Measurements from ENCODE around the gene CD160. TPM values are rescaled to one million over a fixed set of nuclear protein-coding genes. Genes with fewer than 3 reads are reported as not detected.

The CD160 gene
- total and polyA plus RNA-seq, 4 donors: 0.21 to 0.63 (median 0.52) TPM

- TF ChIP-seq, protein P1, sequence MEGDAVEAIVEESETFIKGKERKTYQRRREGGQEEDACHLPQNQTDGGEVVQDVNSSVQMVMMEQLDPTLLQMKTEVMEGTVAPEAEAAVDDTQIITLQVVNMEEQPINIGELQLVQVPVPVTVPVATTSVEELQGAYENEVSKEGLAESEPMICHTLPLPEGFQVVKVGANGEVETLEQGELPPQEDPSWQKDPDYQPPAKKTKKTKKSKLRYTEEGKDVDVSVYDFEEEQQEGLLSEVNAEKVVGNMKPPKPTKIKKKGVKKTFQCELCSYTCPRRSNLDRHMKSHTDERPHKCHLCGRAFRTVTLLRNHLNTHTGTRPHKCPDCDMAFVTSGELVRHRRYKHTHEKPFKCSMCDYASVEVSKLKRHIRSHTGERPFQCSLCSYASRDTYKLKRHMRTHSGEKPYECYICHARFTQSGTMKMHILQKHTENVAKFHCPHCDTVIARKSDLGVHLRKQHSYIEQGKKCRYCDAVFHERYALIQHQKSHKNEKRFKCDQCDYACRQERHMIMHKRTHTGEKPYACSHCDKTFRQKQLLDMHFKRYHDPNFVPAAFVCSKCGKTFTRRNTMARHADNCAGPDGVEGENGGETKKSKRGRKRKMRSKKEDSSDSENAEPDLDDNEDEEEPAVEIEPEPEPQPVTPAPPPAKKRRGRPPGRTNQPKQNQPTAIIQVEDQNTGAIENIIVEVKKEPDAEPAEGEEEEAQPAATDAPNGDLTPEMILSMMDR (IDR thresholded peaks at IDR 0.05; ENCODE audit: control extremely low read depth, extremely low read depth): no peak
- DNase-seq (peak in 2 of 3 donors; percentile 22 to 54), ATAC-seq (ENCODE audit: insufficient read depth, low FRiP score) (no peak)
- H3K36me3 ChIP-seq (ENCODE audit: control insufficient read depth in 4 of 4, insufficient read depth in 4 of 4, low read length in 4 of 4): no peaks in the 10 kb centered on the region
- H3K9ac ChIP-seq (ENCODE audit: insufficient read depth in 1 of 2, low read length in 2 of 2): no peak overlapping the region
- peaks cover 0 to 4% (median 0%) of the 10 kb centered on the region in 5 donors for H3K4me1 ChIP-seq (ENCODE audit: control insufficient read depth in 5 of 5, insufficient read depth in 5 of 5, low read length in 5 of 5)
- H3K4me3 ChIP-seq: no peak overlapping the region
- no peaks in the 10 kb centered on the region for H3K27me3 ChIP-seq (ENCODE audit: control insufficient read depth in 3 of 3, insufficient read depth in 3 of 3, low read length in 2 of 3)
- no peak overlapping the region for H3K27ac ChIP-seq (ENCODE audit: low read depth in 1 of 2, low read length in 1 of 2)
- no peaks in the 10 kb centered on the region for H3K9me3 ChIP-seq (ENCODE audit: control insufficient read depth in 4 of 4, insufficient read depth in 3 of 4, low read length in 3 of 4)
- 65 to 68% methylated on average over 5 of the region's 5 CpGs for WGBS, 2 donors
Observed at GRCh38 chr1:145690587-145691558, 28.4 kb upstream of the CD160 start.

GRCh38 chr1:145692785-145693443 is 26.4 kb upstream of the CD160 start:
- Histone ChIP-seq H3K9ac (ENCODE audit: insufficient read depth in 1 of 2, low read length in 2 of 2) (no peak overlapping the region), H3K4me3 (no peak overlapping the region), H3K9me3 (ENCODE audit: control insufficient read depth in 4 of 4, insufficient read depth in 3 of 4, low read length in 3 of 4) (no peaks in the 10 kb centered on the region), H3K27me3 (ENCODE audit: control insufficient read depth in 3 of 3, insufficient read depth in 3 of 3, low read length in 2 of 3) (no peaks in the 10 kb centered on the region), H3K36me3 (ENCODE audit: control insufficient read depth in 4 of 4, insufficient read depth in 4 of 4, low read length in 4 of 4) (no peaks in the 10 kb centered on the region), H3K27ac (ENCODE audit: low read depth in 1 of 2, low read length in 1 of 2) (no peak overlapping the region), H3K4me1 (ENCODE audit: control insufficient read depth in 5 of 5, insufficient read depth in 5 of 5, low read length in 5 of 5) (peaks cover 0 to 4% (median 0%) of the 10 kb centered on the region in 5 donors)
- DNase-seq (no peak), ATAC-seq (ENCODE audit: insufficient read depth, low FRiP score) (no peak)
- TF ChIP-seq, protein P1 (IDR thresholded peaks at IDR 0.05; ENCODE audit: control extremely low read depth, extremely low read depth): no peak
- WGBS, 2 donors: 84 to 88% methylated on average over 11 of the region's 11 CpGs

GRCh38 chr1:145695821-145696629 is 23.3 kb upstream of the CD160 start:
- WGBS, 2 donors: 76 to 80% methylated on average over 5 of the region's 5 CpGs
- no peak for ATAC-seq (ENCODE audit: insufficient read depth, low FRiP score)
- Histone ChIP-seq H3K36me3 (ENCODE audit: control insufficient read depth in 4 of 4, insufficient read depth in 4 of 4, low read length in 4 of 4) (no peaks in the 10 kb centered on the region), H3K9ac (ENCODE audit: insufficient read depth in 1 of 2, low read length in 2 of 2) (no peak overlapping the region), H3K9me3 (ENCODE audit: control insufficient read depth in 4 of 4, insufficient read depth in 3 of 4, low read length in 3 of 4) (no peaks in the 10 kb centered on the region), H3K4me3 (no peak overlapping the region), H3K4me1 (ENCODE audit: control insufficient read depth in 5 of 5, insufficient read depth in 5 of 5, low read length in 5 of 5) (peaks cover 0 to 1% (median 0%) of the 10 kb centered on the region in 5 donors), H3K27me3 (ENCODE audit: control insufficient read depth in 3 of 3, insufficient read depth in 3 of 3, low read length in 2 of 3) (no peaks in the 10 kb centered on the region), H3K27ac (ENCODE audit: low read depth in 1 of 2, low read length in 1 of 2) (no peak overlapping the region)
- no peak for DNase-seq
- TF ChIP-seq, protein P1 (IDR thresholded peaks at IDR 0.05; ENCODE audit: control extremely low read depth, extremely low read depth): no peak

All from lung (tissue), 12 donors.